ENCODE data around the gene SLC39A9. TPM values are rescaled to one million over a fixed set of nuclear protein-coding genes. Genes with fewer than 3 reads are reported as not detected.

The SLC39A9 gene
- total RNA-seq, 1 experiment from 2014 or later = 88.7 TPM

DNA sequence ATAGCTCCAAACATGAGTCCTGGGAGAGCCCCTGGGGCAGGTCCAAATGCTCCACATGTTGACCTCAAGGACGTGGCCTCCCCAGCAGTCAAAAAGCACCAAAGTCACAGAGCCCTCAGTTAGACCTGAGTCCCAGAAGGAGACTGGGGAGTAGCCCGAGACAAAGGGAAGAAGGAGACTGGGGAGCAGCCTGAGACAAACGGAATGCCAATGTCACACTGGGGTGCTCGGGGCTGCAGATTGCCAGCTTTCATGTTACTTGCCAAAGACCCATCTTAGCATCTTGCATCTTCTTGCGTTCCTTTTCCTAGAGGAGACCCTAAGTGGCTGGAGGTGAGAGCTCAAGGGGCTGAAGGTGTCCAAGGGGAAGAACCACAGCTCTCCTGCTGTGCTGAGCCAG, 100.9 kb downstream of the SLC39A9 start:
- no peak for DNase-seq (ENCODE audit: low read depth)

DNA sequence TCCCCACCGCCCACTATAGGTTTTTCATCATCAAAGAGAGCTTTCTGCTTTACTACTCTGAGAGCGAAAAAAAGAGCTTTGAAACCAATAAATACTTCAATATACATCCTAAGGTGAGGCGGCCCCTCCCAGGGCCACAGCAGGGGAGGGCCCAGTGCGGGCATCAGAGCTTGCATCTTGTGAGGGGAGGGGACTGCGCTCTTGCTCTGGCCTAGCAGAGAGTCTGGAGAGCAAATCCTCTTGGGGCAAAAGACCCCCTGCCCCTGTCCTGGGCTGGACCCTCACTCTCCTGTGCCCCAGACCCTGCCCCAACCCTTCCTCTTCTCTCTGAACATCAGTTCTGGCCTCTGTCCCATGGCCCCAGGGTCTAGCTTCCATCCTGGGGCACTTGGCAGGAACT, 101.6 kb downstream of the SLC39A9 start:
- no peak for DNase-seq (ENCODE audit: low read depth)

DNA sequence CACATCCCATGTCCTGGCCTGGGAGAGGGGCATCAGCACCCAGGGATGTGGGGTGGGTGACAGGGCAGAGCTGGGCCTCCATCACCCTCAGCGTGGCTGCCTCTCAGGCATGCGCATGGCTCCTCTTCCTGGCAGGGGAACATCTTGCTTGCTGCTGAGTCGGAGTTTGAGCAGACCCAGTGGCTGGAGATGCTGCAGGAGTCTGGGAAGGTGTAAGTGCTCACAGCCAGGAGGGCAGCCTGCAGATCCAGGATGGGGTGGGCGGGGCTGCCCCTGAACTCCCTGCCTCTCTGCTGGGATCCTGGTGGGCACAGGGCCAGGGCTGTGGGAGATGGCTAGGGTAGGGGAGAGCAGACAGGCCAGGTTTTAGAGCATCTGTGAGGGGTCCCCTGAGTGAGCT, 102.2 kb downstream of the SLC39A9 start:
- no peak for DNase-seq (ENCODE audit: low read depth)

DNA sequence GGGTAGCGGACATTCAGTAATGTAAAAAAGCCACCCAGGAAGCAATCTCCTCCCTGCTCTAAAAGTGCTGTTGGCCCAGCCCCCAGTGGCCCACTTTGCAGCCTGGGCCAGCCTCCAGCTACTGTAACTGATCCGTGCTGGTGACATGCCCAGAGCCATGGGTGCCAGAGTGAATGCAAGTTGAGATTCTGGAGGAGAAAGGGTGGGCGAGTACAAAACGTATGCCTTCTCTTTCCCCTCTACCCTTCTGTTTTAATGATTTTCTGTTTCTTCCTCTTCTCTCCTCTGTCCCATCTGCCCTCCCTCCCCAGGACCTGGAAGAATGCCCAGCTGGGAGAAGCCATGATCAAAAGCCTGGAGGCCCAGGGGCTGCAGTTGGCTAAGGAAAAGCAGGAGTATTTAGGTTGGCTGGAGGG, 102.9 kb downstream of the SLC39A9 start:
- DNase-seq (ENCODE audit: low read depth) = no peak

DNA sequence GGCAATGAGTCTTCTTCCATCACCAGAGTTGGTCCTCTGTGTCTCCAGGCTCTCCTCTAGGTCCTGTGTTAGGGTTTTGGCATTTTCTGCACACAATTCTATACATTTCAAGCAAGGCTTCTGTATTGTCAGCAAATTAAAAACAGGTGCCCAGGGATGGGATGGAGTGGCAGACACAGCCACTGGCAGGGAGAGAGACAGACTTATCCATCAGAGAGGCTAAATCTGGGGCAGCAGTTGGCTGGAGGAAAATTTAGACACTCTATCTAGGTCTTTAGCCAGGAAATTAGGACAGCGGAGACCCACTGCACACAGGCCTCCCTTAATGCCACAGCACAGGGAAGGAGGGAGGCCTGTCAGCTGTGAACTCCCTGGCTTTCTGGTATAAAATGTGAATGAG, 106.3 kb downstream of the SLC39A9 start:
- no peak for DNase-seq (ENCODE audit: low read depth)

DNA sequence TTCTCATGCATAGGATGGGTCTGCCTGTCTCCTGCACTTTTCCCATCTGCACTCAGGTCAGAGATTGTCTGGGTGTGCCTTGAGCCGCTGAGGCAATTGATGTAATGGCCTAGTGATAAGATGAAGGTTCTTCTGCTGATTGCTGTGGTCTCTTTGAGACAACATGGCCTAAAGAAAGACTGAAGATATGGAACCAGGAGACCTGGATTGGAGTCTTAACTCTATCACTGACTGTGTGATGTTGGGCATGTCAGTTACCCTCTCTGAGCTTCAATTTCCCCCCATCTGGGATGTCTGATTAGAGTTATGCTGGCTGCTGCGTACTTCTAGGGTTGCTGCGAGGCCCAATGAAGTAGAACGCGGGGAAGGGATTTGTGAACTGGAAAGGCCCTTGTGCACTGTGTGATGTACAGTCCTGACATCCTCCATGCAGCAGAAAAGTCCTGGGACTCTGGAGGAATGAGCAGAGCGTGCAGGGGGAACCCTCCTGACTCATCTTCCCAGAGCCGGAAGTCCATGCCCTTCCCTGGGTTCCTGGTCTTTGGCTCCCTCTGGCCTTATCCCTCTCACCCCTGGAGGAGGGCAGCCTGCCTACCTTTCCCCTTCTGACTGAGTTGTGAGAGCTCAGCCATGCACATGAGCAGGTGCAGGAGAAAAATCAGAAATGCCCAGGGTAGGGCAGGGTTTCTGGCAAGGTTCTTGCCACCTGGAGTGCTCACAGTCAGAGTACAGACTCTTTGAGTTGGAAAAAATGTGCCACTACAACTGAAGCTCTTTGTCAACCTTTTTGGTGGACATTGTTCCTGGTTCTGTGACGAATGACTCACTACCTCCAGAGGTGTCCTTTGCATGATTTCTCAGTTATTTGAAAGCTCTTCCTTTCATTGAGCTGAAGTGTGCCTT, 107.1 kb downstream of the SLC39A9 start:
- DNase-seq (ENCODE audit: low read depth) = no peak

DNA sequence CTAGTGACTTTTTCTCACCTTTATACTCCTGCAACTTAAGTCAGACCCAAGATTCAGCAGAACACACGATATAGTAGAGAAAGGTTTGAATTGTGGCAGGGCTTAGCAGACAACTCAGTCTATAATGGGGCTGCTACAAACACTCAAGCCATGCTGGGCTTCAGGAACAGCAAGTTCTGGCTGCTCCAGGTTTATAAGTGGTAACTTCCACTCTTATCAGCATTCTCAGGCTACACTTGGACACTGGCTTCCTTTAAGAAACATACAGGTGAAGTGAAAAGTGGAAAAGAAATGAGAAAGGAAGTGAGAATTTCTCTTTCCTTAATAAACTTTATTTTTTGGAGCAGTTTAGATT, 107.7 kb downstream of the SLC39A9 start:
- no peak for DNase-seq (ENCODE audit: low read depth)

Other genes starting within 250 kb of the SLC39A9 start
- 10.5 and 11.5 TPM in 2 replicates for gene DCAF5, start 245.6 kb upstream of the SLC39A9 start, total RNA-seq (2014; rRNA removed; shearing (Covaris generic))
- gene EXD2, start 207.2 kb upstream of the SLC39A9 start, total RNA-seq (2014; rRNA removed; shearing (Covaris generic)) = 12.2 and 15.6 TPM in 2 replicates
- 0.10 and 0.12 TPM in 2 replicates for gene GALNT16, start 138.5 kb upstream of the SLC39A9 start, total RNA-seq (2014; rRNA removed; shearing (Covaris generic))
- 125 and 126 TPM in 2 replicates for gene ERH, start 393 bp upstream of the SLC39A9 start, total RNA-seq (2014; rRNA removed; shearing (Covaris generic))
- not detected in 2 replicates for gene PLEKHD1, start 86.0 kb downstream of the SLC39A9 start, total RNA-seq (2014; rRNA removed; shearing (Covaris generic))
- not detected in 2 replicates for gene CCDC177, start 176.2 kb downstream of the SLC39A9 start, total RNA-seq (2014; rRNA removed; shearing (Covaris generic))
- 3.9 and 5.8 TPM in 2 replicates for gene SUSD6, start 212.9 kb downstream of the SLC39A9 start, total RNA-seq (2014; rRNA removed; shearing (Covaris generic))

Data from RPMI7951 (cell line).